ENCODE data around the gene ELOVL7. TPM values are rescaled to one million over a fixed set of nuclear protein-coding genes. Genes with fewer than 3 reads are reported as not detected.
"Not testable (repeated sequence)": the region's sequence is repeated elsewhere in the genome, so short reads cannot be mapped to it uniquely, and the experiment has no call there.

The ELOVL7 gene
- total RNA-seq, 2 donors from 2014 or later = 0.27 to 2.0 TPM

- Mint-ChIP-seq H3K36me3 (peaks cover 0 to 6% of the 10 kb centered on the region in 2 donors), H3K27ac (no peak overlapping the region), H3K9me3 (no peaks in the 10 kb centered on the region)
- no peak for ATAC-seq
- no peak for DNase-seq (ENCODE audit: low spot score in 2 of 2)
Measured at GRCh38 chr5:60842871-60843385, 1.1 kb downstream of the ELOVL7 start.

GRCh38 chr5:60841361-60841760 is 2.7 kb downstream of the ELOVL7 start:
- H3K9me3 Mint-ChIP-seq = no peaks in the 10 kb centered on the region
- no peak for ATAC-seq
- H3K36me3 Mint-ChIP-seq = peaks cover 0 to 6% of the 10 kb centered on the region in 2 donors
- H3K27ac Mint-ChIP-seq = no peak overlapping the region
- DNase-seq (ENCODE audit: low spot score in 2 of 2) = no peak

- Mint-ChIP-seq H3K27ac (no peak overlapping the region), H3K36me3 (no peaks in the 10 kb centered on the region), H3K9me3 (no peaks in the 10 kb centered on the region)
- no peak for ATAC-seq
- no peak for DNase-seq (ENCODE audit: low spot score in 2 of 2)
Measured at GRCh38 chr5:60836131-60836530, 7.9 kb downstream of the ELOVL7 start.

- DNase-seq (ENCODE audit: low spot score in 2 of 2) = no peak
- ATAC-seq = no peak
- Mint-ChIP-seq H3K9me3 (no peaks in the 10 kb centered on the region), H3K36me3 (no peaks in the 10 kb centered on the region), H3K27ac (no peak overlapping the region)
Measured at GRCh38 chr5:60835554-60835953, 8.5 kb downstream of the ELOVL7 start.

- Mint-ChIP-seq H3K27ac (no peak overlapping the region), H3K9me3 (no peaks in the 10 kb centered on the region), H3K36me3 (no peaks in the 10 kb centered on the region)
- ATAC-seq = no peak
- DNase-seq (ENCODE audit: low spot score in 2 of 2) = no peak
Measured at GRCh38 chr5:60833520-60833919, 10.5 kb downstream of the ELOVL7 start.

GRCh38 chr5:60830581-60831127 is 13.4 kb downstream of the ELOVL7 start:
- Mint-ChIP-seq H3K27ac (no peak overlapping the region), H3K36me3 (no peaks in the 10 kb centered on the region), H3K9me3 (no peaks in the 10 kb centered on the region)
- no peak for DNase-seq (ENCODE audit: low spot score in 2 of 2)
- ATAC-seq = no peak

GRCh38 chr5:60829490-60830266 is 14.4 kb downstream of the ELOVL7 start:
- H3K36me3 Mint-ChIP-seq = no peaks in the 10 kb centered on the region
- H3K27ac Mint-ChIP-seq = peak overlapping the region in 1 of 2 donors; percentile 51
- no peak for DNase-seq (ENCODE audit: low spot score in 2 of 2)
- peak in 1 of 2 donors; percentile 96 for ATAC-seq
- no peaks in the 10 kb centered on the region for H3K9me3 Mint-ChIP-seq

- no peaks in the 10 kb centered on the region for H3K9me3 Mint-ChIP-seq
- DNase-seq (ENCODE audit: low spot score in 2 of 2) (no peak), ATAC-seq (no peak)
- H3K36me3 Mint-ChIP-seq = no peaks in the 10 kb centered on the region
- H3K27ac Mint-ChIP-seq = no peak overlapping the region
Measured at GRCh38 chr5:60827201-60827600, 16.9 kb downstream of the ELOVL7 start.

- DNase-seq (ENCODE audit: low spot score in 2 of 2) = no peak
- ATAC-seq = peak in 1 of 2 donors; percentile 22
- H3K27ac Mint-ChIP-seq = no peak overlapping the region
- no peaks in the 10 kb centered on the region for H3K9me3 Mint-ChIP-seq
- H3K36me3 Mint-ChIP-seq = no peaks in the 10 kb centered on the region
Measured at GRCh38 chr5:60826653-60827052, 17.4 kb downstream of the ELOVL7 start.

- H3K27ac Mint-ChIP-seq = no peak overlapping the region
- DNase-seq (ENCODE audit: low spot score in 2 of 2) = no peak
- no peaks in the 10 kb centered on the region for H3K36me3 Mint-ChIP-seq
- H3K9me3 Mint-ChIP-seq = peaks cover 4% of the 10 kb centered on the region in 2 donors
- ATAC-seq = peak in 1 of 2 donors; percentile 69
Measured at GRCh38 chr5:60823574-60823973, 20.5 kb downstream of the ELOVL7 start.

- DNase-seq (ENCODE audit: low spot score in 2 of 2) (no peak), ATAC-seq (no peak)
- Mint-ChIP-seq H3K9me3 (peaks cover 4% of the 10 kb centered on the region in 2 donors), H3K27ac (no peak overlapping the region), H3K36me3 (no peaks in the 10 kb centered on the region)
Measured at GRCh38 chr5:60822285-60822556, 21.8 kb downstream of the ELOVL7 start.

- DNase-seq (ENCODE audit: low spot score in 2 of 2) (no peak), ATAC-seq (no peak)
- Mint-ChIP-seq H3K27ac (no peak overlapping the region), H3K36me3 (no peaks in the 10 kb centered on the region), H3K9me3 (peaks cover 4% of the 10 kb centered on the region in 2 donors)
Measured at GRCh38 chr5:60821488-60822284, 22.4 kb downstream of the ELOVL7 start.

- Mint-ChIP-seq H3K27ac (no peak overlapping the region), H3K36me3 (no peaks in the 10 kb centered on the region), H3K9me3 (peaks cover 4% of the 10 kb centered on the region in 2 donors)
- ATAC-seq (no peak), DNase-seq (ENCODE audit: low spot score in 2 of 2) (no peak)
Measured at GRCh38 chr5:60820593-60821487, 23.2 kb downstream of the ELOVL7 start.

- DNase-seq (ENCODE audit: low spot score in 2 of 2); ATAC-seq: not testable (repeated sequence)
Measured at GRCh38 chr5:60816138-60816537, 27.9 kb downstream of the ELOVL7 start.

GRCh38 chr5:60814498-60814897 is 29.6 kb downstream of the ELOVL7 start:
- H3K27ac Mint-ChIP-seq = no peak overlapping the region
- no peak for ATAC-seq
- no peak for DNase-seq (ENCODE audit: low spot score in 2 of 2)
- H3K36me3 Mint-ChIP-seq = no peaks in the 10 kb centered on the region
- peaks cover 4% of the 10 kb centered on the region in 2 donors for H3K9me3 Mint-ChIP-seq

More at GRCh38 chr5:60816138-60816537, 27.9 kb downstream of the ELOVL7 start:
- not testable (repeated sequence) for H3K9me3 Mint-ChIP-seq, H3K36me3 Mint-ChIP-seq, H3K27ac Mint-ChIP-seq

- no peaks in the 10 kb centered on the region for H3K36me3 Mint-ChIP-seq
- DNase-seq (ENCODE audit: low spot score in 2 of 2) (no peak), ATAC-seq (no peak)
- H3K9me3 Mint-ChIP-seq = no peaks in the 10 kb centered on the region
- no peak overlapping the region for H3K27ac Mint-ChIP-seq
Measured at GRCh38 chr5:60812426-60812825, 31.6 kb downstream of the ELOVL7 start.

Measured in activated naive CD4-positive, alpha-beta T cell treated with anti-CD3 and anti-CD28 coated beads, Interleukin-2, amount 50 U/mL, for 72 hours (primary cell).